Liver (tissue), 9 donors: Measurements from ENCODE around the gene GRIA1. TPM values are rescaled to one million over a fixed set of nuclear protein-coding genes. Genes with fewer than 3 reads are reported as not detected.

Source experiments
- DNase-seq: peaks from one replicate; pipeline ENCODE4 v3.0.0-alpha.2; 2017; ENCODE audit warnings: low spot score
- H3K27ac ChIP-seq, 2 donors: one replicate each; pipeline ENCODE4 v1.7.0; 2013; ENCODE audit warnings: inconsistent platforms in 2 of 2, low read length in 2 of 2, control low read depth in 1 of 2, low read depth in 1 of 2, mild to moderate bottlenecking in 1 of 2
- H3K27me3 ChIP-seq, 4 donors: one replicate each; pipeline versions ENCODE4 v1.6.1 to v1.7.0; 2013; ENCODE audit warnings: low read length in 3 of 4, inconsistent platforms in 1 of 4, mild to moderate bottlenecking in 1 of 4, moderate library complexity in 1 of 4; ENCODE audit not compliant: control insufficient read depth in 4 of 4, insufficient read depth in 4 of 4
- H3K36me3 ChIP-seq, 4 donors: one replicate each; pipeline versions ENCODE4 v1.6.1 to v1.7.0; 2013; ENCODE audit warnings: low read length in 3 of 4, mild to moderate bottlenecking in 3 of 4, low read depth in 1 of 4, moderate library complexity in 1 of 4; ENCODE audit not compliant: control insufficient read depth in 4 of 4, insufficient read depth in 3 of 4
- H3K4me1 ChIP-seq, 4 donors: one replicate each; pipeline versions ENCODE4 v1.6.1 to v1.7.0; 2013; ENCODE audit warnings: low read length in 3 of 4, mild to moderate bottlenecking in 3 of 4, moderate library complexity in 1 of 4; ENCODE audit not compliant: control insufficient read depth in 4 of 4, insufficient read depth in 4 of 4
- H3K4me3 ChIP-seq, 3 donors: one replicate each; pipeline versions ENCODE4 v1.6.1 to v1.7.0; 2013; ENCODE audit warnings: low read length in 3 of 3, control low read depth in 1 of 3, low read depth in 1 of 3, mild to moderate bottlenecking in 1 of 3
- H3K9ac ChIP-seq, 2 donors: one replicate each; pipeline ENCODE4 v1.7.0; 2013; ENCODE audit warnings: low read length in 2 of 2, mild to moderate bottlenecking in 2 of 2, moderate library complexity in 2 of 2, control low read depth in 1 of 2, low read depth in 1 of 2
- H3K9me3 ChIP-seq, 4 donors: one replicate each; pipeline versions ENCODE4 v1.6.1 to v1.7.0; 2013; ENCODE audit warnings: low read length in 3 of 4; ENCODE audit not compliant: control insufficient read depth in 4 of 4
- EGR1 ChIP-seq, 2 donors: IDR thresholded peaks; 2 replicates each; pipeline ENCODE4 v1.6.1; 2016 to 2018; ENCODE audit warnings: antibody characterized with exemption in 2 of 2, low read depth in 2 of 2
- FOXA1 ChIP-seq: IDR thresholded peaks from 2 replicates; pipeline ENCODE4 v1.6.1; 2016; ENCODE audit warnings: antibody characterized with exemption
- FOXA2 ChIP-seq: IDR thresholded peaks from 2 replicates; pipeline ENCODE4 v1.6.1; 2016; ENCODE audit warnings: antibody characterized with exemption
- GABPA ChIP-seq, 2 donors: IDR thresholded peaks in 1 of 2; conservative IDR thresholded peaks in 1 of 2; 2 replicates each; pipeline ENCODE4 v1.6.1; 2016; ENCODE audit warnings: antibody characterized with exemption in 2 of 2, mild to moderate bottlenecking in 1 of 2, moderate library complexity in 1 of 2
- HNF4A ChIP-seq, 2 donors: conservative IDR thresholded peaks; 2 replicates each; pipeline ENCODE4 v1.6.1; 2016; ENCODE audit warnings: antibody characterized with exemption in 2 of 2, mild to moderate bottlenecking in 2 of 2
- HNF4G ChIP-seq: IDR thresholded peaks from 2 replicates; pipeline ENCODE4 v1.6.1; 2016; ENCODE audit warnings: antibody characterized with exemption
- JUND ChIP-seq, 2 donors: IDR thresholded peaks; 2 replicates each; pipeline ENCODE4 v1.6.1; 2016; ENCODE audit warnings: antibody characterized with exemption in 2 of 2
- NR2F2 ChIP-seq: IDR thresholded peaks from 2 replicates; pipeline ENCODE4 v1.6.1; 2016; ENCODE audit warnings: antibody characterized with exemption
- RAD21 ChIP-seq, 2 donors: IDR thresholded peaks; 2 replicates each; pipeline ENCODE4 v1.6.1; 2016; ENCODE audit warnings: antibody characterized with exemption in 2 of 2, mild to moderate bottlenecking in 2 of 2
- RXRA ChIP-seq, 2 donors: IDR thresholded peaks; 2 replicates each; pipeline ENCODE4 v1.6.1; 2017 to 2018; ENCODE audit warnings: antibody characterized with exemption in 2 of 2, mild to moderate bottlenecking in 1 of 2
- SP1 ChIP-seq: IDR thresholded peaks from 2 replicates; pipeline ENCODE4 v1.6.1; 2018; ENCODE audit warnings: antibody characterized with exemption, mild to moderate bottlenecking
- TAF1 ChIP-seq: conservative IDR thresholded peaks from 2 replicates; pipeline ENCODE4 v1.6.1; 2016; ENCODE audit warnings: antibody characterized with exemption, mild to moderate bottlenecking
- YY1 ChIP-seq: IDR thresholded peaks from 2 replicates; pipeline ENCODE4 v1.6.1; 2016; ENCODE audit warnings: antibody characterized with exemption, mild to moderate bottlenecking
- polyA plus RNA-seq, 2 donors: library from polyadenylated mRNA; stranded (reverse) in 1 of 2; unstranded in 1 of 2; fragments of 200-250 nt in 1 of 2; fragments of >200 nt in 1 of 2; fragmentation: Nextera tagmentation in 1 of 2; extraction: Ambion mirVana in 1 of 2; gene quantifications; one replicate each; pipeline versions ENCODE4 v1.2.1 to v1.2.3, GENCODE V29; 2013 to 2015
- total RNA-seq, 2 donors: library from RNA; depleted of rRNA; stranded (reverse); fragments of >200 nt; gene quantifications; one replicate each; pipeline ENCODE4 v1.2.3, GENCODE V29; 2014
- TF ChIP-seq, protein P1 (sequence below): IDR thresholded peaks from 2 replicates; pipeline ENCODE4 v1.6.1; 2016; ENCODE audit warnings: antibody characterized with exemption, mild to moderate bottlenecking
- TF ChIP-seq, protein P2 (sequence below): IDR thresholded peaks from 2 replicates; pipeline ENCODE4 v1.6.1; 2016; ENCODE audit warnings: antibody characterized with exemption
- TF ChIP-seq, protein P3 (sequence below): IDR thresholded peaks from 2 replicates; pipeline ENCODE4 v1.6.1; 2016; ENCODE audit warnings: antibody characterized with exemption
- TF ChIP-seq, protein P4 (sequence below): IDR thresholded peaks from 2 replicates; pipeline ENCODE4 v1.6.1; 2016; ENCODE audit warnings: antibody characterized with exemption
- TF ChIP-seq, protein P5 (sequence below): fragments of 150-350 bp; IDR thresholded peaks from 2 replicates; pipeline ENCODE4 v1.5.1; 2017; ENCODE audit warnings: improper control_type of control experiment, low read depth, low read length; ENCODE audit not compliant: missing input control
- donor health status: healthy.
- donor health status: healthy.
- donor health status: healthy.
- donor health status: healthy.
- donor health status: healthy.

Gene GRIA1
- total and polyA plus RNA-seq, 4 donors, result 0.08 TPM; not detected in 3

DNA sequence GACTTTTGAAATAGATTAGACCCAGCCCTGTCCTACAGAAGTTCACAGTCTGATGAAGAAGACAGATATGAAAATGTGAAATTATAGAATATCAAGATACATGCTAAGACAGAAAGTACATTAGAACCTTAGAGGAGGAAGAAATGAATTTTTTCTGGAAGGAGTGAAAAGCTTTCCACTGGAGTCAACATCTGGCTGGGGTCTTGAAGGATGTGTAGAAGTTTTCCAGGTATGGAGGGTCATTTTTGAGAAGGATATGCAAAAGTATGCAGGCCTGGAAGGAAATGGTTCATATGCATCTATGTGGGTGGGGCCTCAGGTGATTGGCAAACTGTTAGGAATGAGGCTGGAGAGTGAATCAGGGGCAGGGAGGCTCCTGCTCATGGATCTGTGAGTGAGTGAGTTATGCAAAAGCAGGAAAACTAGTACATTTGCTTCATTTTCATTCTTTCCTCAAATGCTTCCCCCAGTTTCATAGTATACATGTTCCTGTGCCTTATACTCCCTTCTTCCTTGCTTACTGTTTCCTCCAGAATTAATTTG, 142.3 kb downstream of the GRIA1 start:
- Histone ChIP-seq H3K9ac (no peak overlapping the region), H3K27me3 (no peaks in the 10 kb centered on the region), H3K36me3 (no peaks in the 10 kb centered on the region), H3K4me1 (no peaks in the 10 kb centered on the region), H3K9me3 (no peaks in the 10 kb centered on the region), H3K27ac (no peak overlapping the region), H3K4me3 (no peak overlapping the region)
- TF ChIP-seq, protein P1, sequence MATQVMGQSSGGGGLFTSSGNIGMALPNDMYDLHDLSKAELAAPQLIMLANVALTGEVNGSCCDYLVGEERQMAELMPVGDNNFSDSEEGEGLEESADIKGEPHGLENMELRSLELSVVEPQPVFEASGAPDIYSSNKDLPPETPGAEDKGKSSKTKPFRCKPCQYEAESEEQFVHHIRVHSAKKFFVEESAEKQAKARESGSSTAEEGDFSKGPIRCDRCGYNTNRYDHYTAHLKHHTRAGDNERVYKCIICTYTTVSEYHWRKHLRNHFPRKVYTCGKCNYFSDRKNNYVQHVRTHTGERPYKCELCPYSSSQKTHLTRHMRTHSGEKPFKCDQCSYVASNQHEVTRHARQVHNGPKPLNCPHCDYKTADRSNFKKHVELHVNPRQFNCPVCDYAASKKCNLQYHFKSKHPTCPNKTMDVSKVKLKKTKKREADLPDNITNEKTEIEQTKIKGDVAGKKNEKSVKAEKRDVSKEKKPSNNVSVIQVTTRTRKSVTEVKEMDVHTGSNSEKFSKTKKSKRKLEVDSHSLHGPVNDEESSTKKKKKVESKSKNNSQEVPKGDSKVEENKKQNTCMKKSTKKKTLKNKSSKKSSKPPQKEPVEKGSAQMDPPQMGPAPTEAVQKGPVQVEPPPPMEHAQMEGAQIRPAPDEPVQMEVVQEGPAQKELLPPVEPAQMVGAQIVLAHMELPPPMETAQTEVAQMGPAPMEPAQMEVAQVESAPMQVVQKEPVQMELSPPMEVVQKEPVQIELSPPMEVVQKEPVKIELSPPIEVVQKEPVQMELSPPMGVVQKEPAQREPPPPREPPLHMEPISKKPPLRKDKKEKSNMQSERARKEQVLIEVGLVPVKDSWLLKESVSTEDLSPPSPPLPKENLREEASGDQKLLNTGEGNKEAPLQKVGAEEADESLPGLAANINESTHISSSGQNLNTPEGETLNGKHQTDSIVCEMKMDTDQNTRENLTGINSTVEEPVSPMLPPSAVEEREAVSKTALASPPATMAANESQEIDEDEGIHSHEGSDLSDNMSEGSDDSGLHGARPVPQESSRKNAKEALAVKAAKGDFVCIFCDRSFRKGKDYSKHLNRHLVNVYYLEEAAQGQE, result no peak
- TF ChIP-seq, protein P2, sequence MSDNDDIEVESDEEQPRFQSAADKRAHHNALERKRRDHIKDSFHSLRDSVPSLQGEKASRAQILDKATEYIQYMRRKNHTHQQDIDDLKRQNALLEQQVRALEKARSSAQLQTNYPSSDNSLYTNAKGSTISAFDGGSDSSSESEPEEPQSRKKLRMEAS, result no peak
- TF ChIP-seq YY1 (no peak), FOXA1 (no peak), RAD21 (IDR thresholded peaks at IDR 0.05) (no peak), JUND (IDR thresholded peaks at IDR 0.05) (no peak), RXRA (IDR thresholded peaks at IDR 0.05) (no peak), HNF4A (conservative IDR thresholded peaks at IDR 0.05) (no peak), HNF4G (no peak), TAF1 (no peak), SP1 (no peak), FOXA2 (no peak), EGR1 (IDR thresholded peaks at IDR 0.05; ENCODE audit: low read depth in 2 of 2) (no peak), NR2F2 (no peak), GABPA (IDR thresholded peaks at IDR 0.05 in 1 of 2, conservative IDR thresholded peaks at IDR 0.05 in 1 of 2) (no peak)
- TF ChIP-seq, protein P3, sequence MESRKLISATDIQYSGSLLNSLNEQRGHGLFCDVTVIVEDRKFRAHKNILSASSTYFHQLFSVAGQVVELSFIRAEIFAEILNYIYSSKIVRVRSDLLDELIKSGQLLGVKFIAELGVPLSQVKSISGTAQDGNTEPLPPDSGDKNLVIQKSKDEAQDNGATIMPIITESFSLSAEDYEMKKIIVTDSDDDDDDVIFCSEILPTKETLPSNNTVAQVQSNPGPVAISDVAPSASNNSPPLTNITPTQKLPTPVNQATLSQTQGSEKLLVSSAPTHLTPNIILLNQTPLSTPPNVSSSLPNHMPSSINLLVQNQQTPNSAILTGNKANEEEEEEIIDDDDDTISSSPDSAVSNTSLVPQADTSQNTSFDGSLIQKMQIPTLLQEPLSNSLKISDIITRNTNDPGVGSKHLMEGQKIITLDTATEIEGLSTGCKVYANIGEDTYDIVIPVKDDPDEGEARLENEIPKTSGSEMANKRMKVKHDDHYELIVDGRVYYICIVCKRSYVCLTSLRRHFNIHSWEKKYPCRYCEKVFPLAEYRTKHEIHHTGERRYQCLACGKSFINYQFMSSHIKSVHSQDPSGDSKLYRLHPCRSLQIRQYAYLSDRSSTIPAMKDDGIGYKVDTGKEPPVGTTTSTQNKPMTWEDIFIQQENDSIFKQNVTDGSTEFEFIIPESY, result no peak
- TF ChIP-seq, protein P4, sequence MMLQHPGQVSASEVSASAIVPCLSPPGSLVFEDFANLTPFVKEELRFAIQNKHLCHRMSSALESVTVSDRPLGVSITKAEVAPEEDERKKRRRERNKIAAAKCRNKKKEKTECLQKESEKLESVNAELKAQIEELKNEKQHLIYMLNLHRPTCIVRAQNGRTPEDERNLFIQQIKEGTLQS, result no peak
- TF ChIP-seq, protein P5, sequence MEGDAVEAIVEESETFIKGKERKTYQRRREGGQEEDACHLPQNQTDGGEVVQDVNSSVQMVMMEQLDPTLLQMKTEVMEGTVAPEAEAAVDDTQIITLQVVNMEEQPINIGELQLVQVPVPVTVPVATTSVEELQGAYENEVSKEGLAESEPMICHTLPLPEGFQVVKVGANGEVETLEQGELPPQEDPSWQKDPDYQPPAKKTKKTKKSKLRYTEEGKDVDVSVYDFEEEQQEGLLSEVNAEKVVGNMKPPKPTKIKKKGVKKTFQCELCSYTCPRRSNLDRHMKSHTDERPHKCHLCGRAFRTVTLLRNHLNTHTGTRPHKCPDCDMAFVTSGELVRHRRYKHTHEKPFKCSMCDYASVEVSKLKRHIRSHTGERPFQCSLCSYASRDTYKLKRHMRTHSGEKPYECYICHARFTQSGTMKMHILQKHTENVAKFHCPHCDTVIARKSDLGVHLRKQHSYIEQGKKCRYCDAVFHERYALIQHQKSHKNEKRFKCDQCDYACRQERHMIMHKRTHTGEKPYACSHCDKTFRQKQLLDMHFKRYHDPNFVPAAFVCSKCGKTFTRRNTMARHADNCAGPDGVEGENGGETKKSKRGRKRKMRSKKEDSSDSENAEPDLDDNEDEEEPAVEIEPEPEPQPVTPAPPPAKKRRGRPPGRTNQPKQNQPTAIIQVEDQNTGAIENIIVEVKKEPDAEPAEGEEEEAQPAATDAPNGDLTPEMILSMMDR, result no peak
- no peak for DNase-seq
